Measurements from ENCODE around the gene PPIB. TPM values are rescaled to one million over a fixed set of nuclear protein-coding genes. Genes with fewer than 3 reads are reported as not detected.

Gene PPIB
- total RNA-seq, 6 donors from 2014 or later, result 87.0 to 497 (median 286) TPM

DNA sequence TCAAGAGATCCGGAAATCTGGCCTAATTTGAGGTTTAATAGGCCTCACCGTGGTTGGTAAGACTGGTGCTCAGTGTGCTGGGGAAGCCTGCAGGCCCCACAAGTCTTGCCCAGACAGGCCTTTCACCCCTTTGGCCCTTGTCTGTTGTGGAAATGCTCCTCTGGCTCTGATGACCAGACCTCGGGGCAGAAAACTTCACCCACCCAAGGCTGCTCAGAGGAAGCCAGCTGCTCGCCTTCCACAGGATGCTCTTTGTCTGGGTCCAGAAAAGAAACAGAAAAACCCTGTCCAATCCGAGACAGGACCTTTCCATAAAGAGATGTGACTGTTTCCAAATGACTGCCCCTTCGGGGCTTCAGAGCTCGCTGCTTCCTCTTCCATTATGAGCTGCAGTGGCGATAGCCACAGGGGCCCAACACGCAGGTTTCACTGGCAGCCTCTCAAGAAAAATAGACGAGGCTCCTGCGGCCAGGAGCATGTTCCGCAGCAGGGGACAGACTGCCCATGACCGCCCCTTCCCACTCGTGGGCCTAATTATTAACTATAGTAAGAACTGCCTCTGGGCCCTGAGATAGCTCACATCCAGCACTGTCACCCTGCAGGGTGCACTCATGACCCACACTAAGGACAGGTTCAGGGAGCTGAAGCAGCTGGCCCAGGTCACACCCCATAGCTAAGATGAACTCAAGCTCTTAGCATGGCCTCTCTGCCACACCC is 18.1 kb downstream of the PPIB start:
- H3K36me3 ChIP-seq, result peaks cover 3 to 62% (median 35%) of the 10 kb centered on the region in 4 donors
- H3K9me3 ChIP-seq, result no peaks in the 10 kb centered on the region
- 80 to 89% methylated on average over 12 to 14 of the region's 14 CpGs for WGBS, 2 donors
- H3K27ac ChIP-seq, result no peak overlapping the region
- no peak overlapping the region for H3K4me3 ChIP-seq
- H3K4me1 ChIP-seq, result no peaks in the 10 kb centered on the region
- TF ChIP-seq, protein P1, sequence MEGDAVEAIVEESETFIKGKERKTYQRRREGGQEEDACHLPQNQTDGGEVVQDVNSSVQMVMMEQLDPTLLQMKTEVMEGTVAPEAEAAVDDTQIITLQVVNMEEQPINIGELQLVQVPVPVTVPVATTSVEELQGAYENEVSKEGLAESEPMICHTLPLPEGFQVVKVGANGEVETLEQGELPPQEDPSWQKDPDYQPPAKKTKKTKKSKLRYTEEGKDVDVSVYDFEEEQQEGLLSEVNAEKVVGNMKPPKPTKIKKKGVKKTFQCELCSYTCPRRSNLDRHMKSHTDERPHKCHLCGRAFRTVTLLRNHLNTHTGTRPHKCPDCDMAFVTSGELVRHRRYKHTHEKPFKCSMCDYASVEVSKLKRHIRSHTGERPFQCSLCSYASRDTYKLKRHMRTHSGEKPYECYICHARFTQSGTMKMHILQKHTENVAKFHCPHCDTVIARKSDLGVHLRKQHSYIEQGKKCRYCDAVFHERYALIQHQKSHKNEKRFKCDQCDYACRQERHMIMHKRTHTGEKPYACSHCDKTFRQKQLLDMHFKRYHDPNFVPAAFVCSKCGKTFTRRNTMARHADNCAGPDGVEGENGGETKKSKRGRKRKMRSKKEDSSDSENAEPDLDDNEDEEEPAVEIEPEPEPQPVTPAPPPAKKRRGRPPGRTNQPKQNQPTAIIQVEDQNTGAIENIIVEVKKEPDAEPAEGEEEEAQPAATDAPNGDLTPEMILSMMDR (IDR thresholded peaks at IDR 0.05), result no peak
- peak in 1 of 2 donors; percentile 6 for TF ChIP-seq POLR2AphosphoS5 (IDR thresholded peaks at IDR 0.05)
- no peak for ATAC-seq (ENCODE audit: low FRiP score in 2 of 2)
- no peaks in the 10 kb centered on the region for H3K27me3 ChIP-seq
- DNase-seq, result no peak

DNA sequence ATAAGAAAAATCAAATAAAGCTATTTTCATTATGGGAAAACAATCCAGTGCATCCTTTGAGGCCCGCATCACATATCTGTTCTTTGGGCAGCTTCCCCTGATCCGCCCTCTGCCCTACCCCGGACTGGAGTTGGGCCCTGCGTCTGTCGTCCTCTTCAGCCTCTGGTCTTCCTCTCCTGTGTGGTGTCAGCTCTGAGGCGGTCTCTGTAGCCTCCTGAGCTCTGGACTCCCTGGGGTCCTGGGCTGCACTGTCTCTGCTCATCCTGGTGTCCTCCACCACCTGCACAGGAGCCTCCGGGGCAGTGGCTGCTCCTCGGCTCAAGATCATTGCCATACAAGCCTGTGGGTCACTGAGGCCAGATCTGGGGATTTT is 18.6 kb downstream of the PPIB start:
- Histone ChIP-seq H3K9me3 (no peaks in the 10 kb centered on the region), H3K4me1 (no peaks in the 10 kb centered on the region), H3K27me3 (no peaks in the 10 kb centered on the region), H3K36me3 (peaks cover 3 to 62% (median 35%) of the 10 kb centered on the region in 4 donors), H3K4me3 (no peak overlapping the region), H3K27ac (no peak overlapping the region)
- ATAC-seq (ENCODE audit: low FRiP score in 2 of 2) (no peak), DNase-seq (no peak)
- WGBS, 2 donors, result 79 to 84% methylated on average over 6 to 8 of the region's 8 CpGs
- TF ChIP-seq, protein P1 (IDR thresholded peaks at IDR 0.05), result no peak
- TF ChIP-seq POLR2AphosphoS5 (IDR thresholded peaks at IDR 0.05) (no peak), EP300 (IDR thresholded peaks at IDR 0.05) (no peak), POLR2A (IDR thresholded peaks at IDR 0.05) (no peak)

DNA sequence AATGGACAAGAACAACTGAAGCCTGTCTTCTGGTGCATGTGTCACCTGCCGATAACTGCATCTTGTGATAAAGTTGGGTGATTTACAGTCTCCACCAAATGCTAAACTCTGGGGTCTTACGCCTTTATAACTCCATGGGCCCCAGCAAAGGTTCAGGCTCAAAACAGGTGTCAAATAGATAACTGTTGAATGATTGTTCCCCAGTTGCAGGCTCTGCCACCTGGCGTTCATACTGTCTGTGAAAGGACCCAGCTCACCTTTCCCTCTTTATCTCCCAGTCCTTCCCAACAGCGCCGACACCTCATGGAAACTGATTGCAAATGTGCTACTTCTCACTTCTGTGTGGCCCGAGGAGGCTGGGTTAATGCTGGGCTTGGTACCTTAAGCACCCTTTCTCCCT is 19.5 kb downstream of the PPIB start:
- H3K36me3 ChIP-seq, result peaks cover 3 to 69% (median 41%) of the 10 kb centered on the region in 4 donors
- H3K27ac ChIP-seq, result no peak overlapping the region
- TF ChIP-seq, protein P1 (IDR thresholded peaks at IDR 0.05), result no peak
- TF ChIP-seq POLR2AphosphoS5 (IDR thresholded peaks at IDR 0.05) (no peak), EP300 (IDR thresholded peaks at IDR 0.05) (no peak), POLR2A (IDR thresholded peaks at IDR 0.05) (no peak)
- WGBS, 2 donors, result 83 to 95% methylated on average over 6 of the region's 6 CpGs
- DNase-seq, result no peak
- no peaks in the 10 kb centered on the region for H3K4me1 ChIP-seq
- no peak for ATAC-seq (ENCODE audit: low FRiP score in 2 of 2)
- no peak overlapping the region for H3K4me3 ChIP-seq
- no peaks in the 10 kb centered on the region for H3K9me3 ChIP-seq
- H3K27me3 ChIP-seq, result no peaks in the 10 kb centered on the region

DNA sequence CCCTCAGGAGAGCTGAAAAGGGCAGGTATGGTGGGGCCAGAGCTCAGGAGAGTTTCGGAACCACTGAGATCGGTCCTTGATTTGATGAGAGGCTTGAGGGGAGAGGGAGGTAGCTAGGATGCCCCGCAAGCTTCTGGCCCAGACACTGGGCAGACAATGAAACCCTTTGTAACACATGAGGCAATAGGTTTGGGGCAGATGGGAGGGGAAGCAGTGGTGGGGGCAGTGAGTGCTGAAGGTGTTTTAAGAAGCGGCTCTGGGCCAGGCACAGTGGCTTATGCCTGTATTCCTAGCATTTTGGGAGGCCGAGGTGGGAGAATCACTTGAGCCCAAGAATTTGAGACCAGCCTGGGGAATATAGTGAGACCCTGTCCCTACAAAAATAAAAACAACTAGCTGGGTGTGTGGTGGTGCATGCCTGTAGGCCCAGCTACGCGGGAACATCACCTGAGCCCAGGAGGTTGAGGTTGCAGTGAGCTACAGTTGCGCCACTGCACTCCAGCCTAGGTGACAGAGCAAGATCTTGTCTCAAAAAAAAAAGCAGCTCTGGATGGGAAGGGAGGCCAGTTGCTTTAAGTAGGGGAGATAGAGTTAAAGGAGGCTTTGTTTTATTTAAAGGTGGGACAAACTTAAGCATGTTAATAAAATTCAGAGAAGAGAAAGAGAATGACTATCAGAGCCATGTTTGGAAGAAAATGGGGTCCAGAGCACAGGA is 20.9 kb downstream of the PPIB start:
- no peak for ATAC-seq (ENCODE audit: low FRiP score in 2 of 2)
- peaks cover 9 to 82% (median 53%) of the 10 kb centered on the region in 4 donors for H3K36me3 ChIP-seq
- H3K27me3 ChIP-seq, result no peaks in the 10 kb centered on the region
- H3K4me3 ChIP-seq, result no peak overlapping the region
- H3K27ac ChIP-seq, result no peak overlapping the region
- TF ChIP-seq POLR2A (IDR thresholded peaks at IDR 0.05) (no peak), EP300 (IDR thresholded peaks at IDR 0.05) (no peak)
- TF ChIP-seq, protein P1 (IDR thresholded peaks at IDR 0.05), result no peak
- no peaks in the 10 kb centered on the region for H3K4me1 ChIP-seq
- no peaks in the 10 kb centered on the region for H3K9me3 ChIP-seq
- DNase-seq, result no peak
- 95 to 99% methylated on average over 8 of the region's 8 CpGs for WGBS, 2 donors
